ENCODE results near the gene PRUNE1. TPM values are rescaled to one million over a fixed set of nuclear protein-coding genes. Genes with fewer than 3 reads are reported as not detected.

PRUNE1 gene, protein sequence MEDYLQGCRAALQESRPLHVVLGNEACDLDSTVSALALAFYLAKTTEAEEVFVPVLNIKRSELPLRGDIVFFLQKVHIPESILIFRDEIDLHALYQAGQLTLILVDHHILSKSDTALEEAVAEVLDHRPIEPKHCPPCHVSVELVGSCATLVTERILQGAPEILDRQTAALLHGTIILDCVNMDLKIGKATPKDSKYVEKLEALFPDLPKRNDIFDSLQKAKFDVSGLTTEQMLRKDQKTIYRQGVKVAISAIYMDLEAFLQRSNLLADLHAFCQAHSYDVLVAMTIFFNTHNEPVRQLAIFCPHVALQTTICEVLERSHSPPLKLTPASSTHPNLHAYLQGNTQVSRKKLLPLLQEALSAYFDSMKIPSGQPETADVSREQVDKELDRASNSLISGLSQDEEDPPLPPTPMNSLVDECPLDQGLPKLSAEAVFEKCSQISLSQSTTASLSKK
- 16.2 TPM for total RNA-seq
- polyA plus RNA-seq: 16.7 TPM
- long read RNA-seq, donor 1, partial matches to known transcripts: 0 of 1 reads
- long read RNA-seq, donor 1, other reads (novel, unspliced or antisense): 0 of 1 reads
- long read RNA-seq, donor 2, partial matches to known transcripts: 0 of 4 reads
- long read RNA-seq, donor 2, other reads (novel, unspliced or antisense): 0 of 4 reads
- long read RNA-seq, donor 3, partial matches to known transcripts: 0 of 4 reads
- long read RNA-seq, donor 3, other reads (novel, unspliced or antisense): 0 of 4 reads
- long read RNA-seq, donor 4, partial matches to known transcripts: 0 of 2 reads
- long read RNA-seq, donor 4, other reads (novel, unspliced or antisense): 0 of 2 reads
- long read RNA-seq, donor 5, transcript PRUNE1-201 (8 exons, 2,997 nt): major isoform, 5 of 7 reads
- long read RNA-seq, donor 5, partial matches to known transcripts: 0 of 7 reads
- long read RNA-seq, donor 5, other reads (novel, unspliced or antisense): 0 of 7 reads
- long read RNA-seq, donor 6, partial matches to known transcripts: 0 of 6 reads
- long read RNA-seq, donor 6, other reads (novel, unspliced or antisense): 0 of 6 reads
- long read RNA-seq, donor 7, partial matches to known transcripts: 0 of 4 reads
- long read RNA-seq, donor 7, other reads (novel, unspliced or antisense): 0 of 4 reads
- long read RNA-seq, donor 8, partial matches to known transcripts: 0 of 4 reads
- long read RNA-seq, donor 8, other reads (novel, unspliced or antisense): 0 of 4 reads
- long read RNA-seq, donor 9, partial matches to known transcripts: 0 of 1 reads
- long read RNA-seq, donor 9, other reads (novel, unspliced or antisense): 0 of 1 reads
- long read RNA-seq, donor 10, partial matches to known transcripts: 0 of 2 reads
- long read RNA-seq, donor 10, other reads (novel, unspliced or antisense): 0 of 2 reads

DNA sequence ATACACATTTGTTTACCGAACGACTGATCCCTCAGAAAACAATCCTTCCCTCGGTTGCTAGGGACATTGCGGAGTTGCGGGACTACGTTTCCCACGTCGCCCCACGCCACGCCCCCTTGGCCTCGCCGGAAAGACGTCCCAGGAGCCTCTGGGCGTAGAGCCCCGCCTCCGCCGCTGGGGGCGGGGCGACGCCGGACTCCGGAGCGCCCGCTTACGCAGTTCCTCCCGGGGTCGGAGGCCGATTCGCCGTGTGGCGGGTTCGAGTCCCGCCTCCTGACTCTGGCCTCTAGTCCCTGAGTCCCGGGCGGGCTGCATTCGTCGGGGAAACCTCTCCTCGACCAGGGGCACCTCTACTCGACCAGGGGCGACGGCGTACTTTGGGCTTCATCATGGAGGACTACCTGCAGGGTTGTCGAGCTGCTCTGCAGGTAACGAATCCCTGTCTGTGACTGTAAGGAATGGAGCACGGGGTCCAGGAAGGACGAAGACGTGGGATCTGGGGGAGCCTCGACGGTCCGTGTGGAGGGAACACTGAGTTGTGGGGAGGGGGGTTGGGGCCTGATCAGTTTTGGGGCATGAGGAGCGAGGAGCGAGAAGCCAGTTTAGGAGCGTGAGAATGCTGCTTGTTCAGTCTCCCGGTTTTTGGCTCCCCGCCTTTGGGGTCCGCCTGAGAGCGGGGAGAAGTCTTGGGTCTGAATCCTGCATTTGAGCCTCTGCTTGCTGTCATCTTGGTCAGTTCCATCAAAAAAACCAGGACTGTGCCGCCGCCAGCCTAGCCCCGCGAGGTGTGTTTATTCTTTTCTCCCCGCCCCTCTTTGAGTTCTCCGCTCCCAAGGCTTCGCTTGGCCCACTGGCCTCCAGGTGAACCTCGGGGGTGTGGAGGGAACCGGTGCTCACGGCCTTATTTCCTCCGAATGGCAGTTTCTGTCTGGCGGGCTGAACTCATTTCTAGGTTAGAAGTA, at the start of gene PRUNE1:
TSS of gene PRUNE1 (plus strand) at position 206 of the 962 bp plus-strand sequence. CDS start at position 390, 184 bp downstream.
- Histone ChIP-seq H3K9me3 (ENCODE audit: control insufficient read depth in 2 of 2, insufficient read depth in 1 of 2, low read length in 1 of 2) (no peaks in the 10 kb centered on the region), H3K27ac (ENCODE audit: low read depth in 1 of 2, low read length in 1 of 2) (peak within 1 kb of the TSS; percentile 84), H3K4me3 (ENCODE audit: low read length in 2 of 2) (peak within 1 kb of the TSS; percentile 81 to 93), H3K36me3 (ENCODE audit: control insufficient read depth in 2 of 2, insufficient read depth in 2 of 2, low read length in 1 of 2) (peaks cover 3 to 6% of the 10 kb centered on the region in 2 donors), H3K4me1 (ENCODE audit: control insufficient read depth in 2 of 2, insufficient read depth in 2 of 2, low read length in 2 of 2) (peaks cover 37 to 54% of the 10 kb centered on the region in 2 donors), H3K27me3 (ENCODE audit: control insufficient read depth in 2 of 2, insufficient read depth in 1 of 2, low read length in 1 of 2) (no peaks in the 10 kb centered on the region)
- DNase-seq (ENCODE audit: low read depth in 6 of 9, low spot score in 9 of 9): peak; percentile 86 to 97 (median 90)
- under 1% methylated on average over 69 of the region's 69 CpGs for WGBS

DNA sequence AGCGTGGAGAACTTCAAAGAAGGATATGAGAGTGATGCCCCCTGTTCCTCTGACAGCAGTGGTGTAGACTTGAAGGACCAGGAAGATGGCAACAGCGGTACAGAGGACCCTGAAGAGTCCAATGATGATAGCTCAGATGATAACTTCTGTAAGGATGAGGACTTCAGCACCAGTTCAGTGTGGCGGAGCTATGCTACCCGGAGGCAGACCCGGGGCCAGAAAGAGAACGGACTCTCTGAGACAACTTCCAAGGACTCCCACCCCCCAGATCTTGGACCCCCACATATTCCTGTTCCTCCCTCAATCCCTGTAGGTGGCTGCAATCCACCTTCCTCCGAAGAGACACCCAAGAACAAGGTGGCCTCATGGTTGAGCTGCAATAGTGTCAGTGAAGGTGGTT, 47.6 kb upstream of the PRUNE1 start:
- no peak overlapping the region for H3K4me3 ChIP-seq (ENCODE audit: low read length in 2 of 2)
- 98% methylated on average over 7 of the region's 7 CpGs for WGBS
- peaks cover 71 to 87% of the 10 kb centered on the region in 2 donors for H3K36me3 ChIP-seq (ENCODE audit: control insufficient read depth in 2 of 2, insufficient read depth in 2 of 2, low read length in 1 of 2)
- no peaks in the 10 kb centered on the region for H3K27me3 ChIP-seq (ENCODE audit: control insufficient read depth in 2 of 2, insufficient read depth in 1 of 2, low read length in 1 of 2)
- H3K27ac ChIP-seq (ENCODE audit: low read depth in 1 of 2, low read length in 1 of 2): no peak overlapping the region
- no peaks in the 10 kb centered on the region for H3K4me1 ChIP-seq (ENCODE audit: control insufficient read depth in 2 of 2, insufficient read depth in 2 of 2, low read length in 2 of 2)
- no peaks in the 10 kb centered on the region for H3K9me3 ChIP-seq (ENCODE audit: control insufficient read depth in 2 of 2, insufficient read depth in 1 of 2, low read length in 1 of 2)
- DNase-seq (ENCODE audit: low read depth in 6 of 9, low spot score in 9 of 9): no peak

DNA sequence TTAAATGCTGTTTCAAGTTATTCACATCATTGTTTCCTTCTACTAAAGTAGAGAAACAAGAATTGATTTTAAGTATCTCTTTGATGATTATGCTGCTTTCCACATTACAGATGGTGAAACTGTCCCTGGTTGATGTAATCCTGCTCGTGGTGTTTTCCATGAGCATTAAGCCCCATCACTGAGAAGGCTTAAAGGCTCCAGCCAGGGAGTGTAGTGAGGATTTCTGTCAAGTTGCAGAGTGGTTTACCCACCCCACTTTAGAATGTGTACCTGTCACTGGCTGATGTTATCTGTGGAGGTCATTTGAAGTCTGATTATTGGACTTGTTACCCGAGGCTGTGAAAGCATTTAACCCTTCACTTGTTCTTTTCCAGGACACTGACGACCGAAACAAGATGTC, 46.5 kb upstream of the PRUNE1 start:
- 88% methylated on average over 4 of the region's 4 CpGs for WGBS
- peaks cover 75 to 90% of the 10 kb centered on the region in 2 donors for H3K36me3 ChIP-seq (ENCODE audit: control insufficient read depth in 2 of 2, insufficient read depth in 2 of 2, low read length in 1 of 2)
- no peak for DNase-seq (ENCODE audit: low read depth in 6 of 9, low spot score in 9 of 9)
- H3K4me1 ChIP-seq (ENCODE audit: control insufficient read depth in 2 of 2, insufficient read depth in 2 of 2, low read length in 2 of 2): no peaks in the 10 kb centered on the region
- no peaks in the 10 kb centered on the region for H3K9me3 ChIP-seq (ENCODE audit: control insufficient read depth in 2 of 2, insufficient read depth in 1 of 2, low read length in 1 of 2)
- H3K27ac ChIP-seq (ENCODE audit: low read depth in 1 of 2, low read length in 1 of 2): no peak overlapping the region
- H3K27me3 ChIP-seq (ENCODE audit: control insufficient read depth in 2 of 2, insufficient read depth in 1 of 2, low read length in 1 of 2): no peaks in the 10 kb centered on the region
- no peak overlapping the region for H3K4me3 ChIP-seq (ENCODE audit: low read length in 2 of 2)

DNA sequence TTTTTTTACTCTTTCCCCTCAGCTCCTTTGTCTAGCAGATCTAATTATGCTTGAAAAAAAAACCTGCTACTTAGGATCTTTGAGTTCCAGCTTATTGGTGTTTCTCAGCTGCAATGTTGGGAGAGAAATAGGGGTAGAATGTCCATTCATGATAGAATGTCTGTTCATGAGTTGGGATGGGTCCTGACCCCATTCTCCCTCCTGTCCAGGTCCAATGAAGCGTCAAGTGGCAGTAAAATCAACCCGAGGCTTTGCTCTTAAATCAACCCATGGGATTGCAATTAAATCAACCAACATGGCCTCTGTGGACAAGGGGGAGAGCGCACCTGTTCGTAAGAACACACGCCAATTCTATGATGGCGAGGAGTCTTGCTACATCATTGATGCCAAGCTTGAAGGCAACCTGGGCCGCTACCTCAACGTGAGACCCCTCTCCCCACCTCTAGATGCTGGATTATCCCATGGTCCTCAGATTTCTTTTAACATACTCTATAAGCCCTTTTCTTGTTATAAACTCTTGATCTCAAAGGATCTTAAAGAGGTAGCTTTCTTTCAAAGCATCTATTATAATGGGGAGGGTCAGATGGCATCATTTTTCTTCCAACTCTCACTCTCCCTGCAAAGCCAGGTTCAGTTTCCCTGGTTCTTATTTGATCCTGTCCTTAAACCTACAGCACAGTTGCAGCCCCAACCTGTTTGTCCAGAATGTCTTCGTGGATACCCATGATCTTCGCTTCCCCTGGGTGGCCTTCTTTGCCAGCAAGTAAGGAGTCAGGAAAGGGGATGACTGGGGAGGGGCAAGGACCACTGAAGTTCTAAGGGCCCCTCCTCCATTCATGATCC, 44.7 kb upstream of the PRUNE1 start:
- no peak overlapping the region for H3K27ac ChIP-seq (ENCODE audit: low read depth in 1 of 2, low read length in 1 of 2)
- H3K27me3 ChIP-seq (ENCODE audit: control insufficient read depth in 2 of 2, insufficient read depth in 1 of 2, low read length in 1 of 2): no peaks in the 10 kb centered on the region
- no peaks in the 10 kb centered on the region for H3K9me3 ChIP-seq (ENCODE audit: control insufficient read depth in 2 of 2, insufficient read depth in 1 of 2, low read length in 1 of 2)
- H3K36me3 ChIP-seq (ENCODE audit: control insufficient read depth in 2 of 2, insufficient read depth in 2 of 2, low read length in 1 of 2): peaks cover 84 to 94% of the 10 kb centered on the region in 2 donors
- WGBS: 98% methylated on average over 10 of the region's 10 CpGs
- no peak overlapping the region for H3K4me3 ChIP-seq (ENCODE audit: low read length in 2 of 2)
- H3K4me1 ChIP-seq (ENCODE audit: control insufficient read depth in 2 of 2, insufficient read depth in 2 of 2, low read length in 2 of 2): no peaks in the 10 kb centered on the region
- no peak for DNase-seq (ENCODE audit: low read depth in 6 of 9, low spot score in 9 of 9)

DNA sequence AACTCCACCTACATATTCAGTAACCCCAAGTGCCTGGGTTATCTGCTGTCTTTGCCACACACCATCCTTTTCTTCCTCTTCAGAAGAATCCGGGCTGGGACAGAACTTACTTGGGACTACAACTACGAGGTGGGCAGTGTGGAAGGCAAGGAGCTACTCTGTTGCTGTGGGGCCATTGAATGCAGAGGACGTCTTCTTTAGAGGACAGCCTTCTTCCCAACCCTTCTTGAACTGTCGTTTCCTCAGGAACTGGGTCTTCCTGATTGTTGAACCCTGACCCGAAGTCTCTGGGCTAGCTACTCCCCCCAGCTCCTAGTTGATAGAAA, 44.1 kb upstream of the PRUNE1 start:
- Histone ChIP-seq H3K36me3 (ENCODE audit: control insufficient read depth in 2 of 2, insufficient read depth in 2 of 2, low read length in 1 of 2) (peaks cover 86 to 94% of the 10 kb centered on the region in 2 donors), H3K27ac (ENCODE audit: low read depth in 1 of 2, low read length in 1 of 2) (no peak overlapping the region), H3K4me3 (ENCODE audit: low read length in 2 of 2) (no peak overlapping the region), H3K9me3 (ENCODE audit: control insufficient read depth in 2 of 2, insufficient read depth in 1 of 2, low read length in 1 of 2) (no peaks in the 10 kb centered on the region), H3K4me1 (ENCODE audit: control insufficient read depth in 2 of 2, insufficient read depth in 2 of 2, low read length in 2 of 2) (no peaks in the 10 kb centered on the region), H3K27me3 (ENCODE audit: control insufficient read depth in 2 of 2, insufficient read depth in 1 of 2, low read length in 1 of 2) (no peaks in the 10 kb centered on the region)
- WGBS: 97% methylated on average over 5 of the region's 5 CpGs
- no peak for DNase-seq (ENCODE audit: low read depth in 6 of 9, low spot score in 9 of 9)

DNA sequence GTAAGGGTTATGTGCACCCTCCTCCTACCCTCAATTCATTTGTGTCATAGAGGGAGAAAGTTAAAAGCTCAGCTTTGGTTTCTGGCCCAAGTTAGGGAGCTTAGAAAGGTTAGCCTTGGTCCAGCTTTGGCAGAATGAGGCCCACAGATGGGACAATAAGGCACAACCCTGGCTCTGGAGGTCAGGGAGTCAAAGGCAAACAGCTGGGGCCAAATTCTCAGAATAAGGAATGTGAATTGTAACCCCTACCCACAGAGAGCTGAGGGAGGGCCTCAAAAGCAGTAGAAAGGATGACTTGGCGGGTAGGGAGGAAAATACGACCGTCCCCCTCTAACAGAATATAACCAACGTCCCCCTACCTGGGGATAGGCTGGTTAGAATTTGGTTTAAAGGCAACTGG, 42.6 kb upstream of the PRUNE1 start:
- DNase-seq (ENCODE audit: low read depth in 6 of 9, low spot score in 9 of 9): no peak
- Histone ChIP-seq H3K4me3 (ENCODE audit: low read length in 2 of 2) (no peak overlapping the region), H3K36me3 (ENCODE audit: control insufficient read depth in 2 of 2, insufficient read depth in 2 of 2, low read length in 1 of 2) (peaks cover 72 to 82% of the 10 kb centered on the region in 2 donors), H3K4me1 (ENCODE audit: control insufficient read depth in 2 of 2, insufficient read depth in 2 of 2, low read length in 2 of 2) (no peaks in the 10 kb centered on the region), H3K27ac (ENCODE audit: low read depth in 1 of 2, low read length in 1 of 2) (no peak overlapping the region), H3K27me3 (ENCODE audit: control insufficient read depth in 2 of 2, insufficient read depth in 1 of 2, low read length in 1 of 2) (no peaks in the 10 kb centered on the region), H3K9me3 (ENCODE audit: control insufficient read depth in 2 of 2, insufficient read depth in 1 of 2, low read length in 1 of 2) (no peaks in the 10 kb centered on the region)
- 96% methylated on average over 4 of the region's 4 CpGs for WGBS

DNA sequence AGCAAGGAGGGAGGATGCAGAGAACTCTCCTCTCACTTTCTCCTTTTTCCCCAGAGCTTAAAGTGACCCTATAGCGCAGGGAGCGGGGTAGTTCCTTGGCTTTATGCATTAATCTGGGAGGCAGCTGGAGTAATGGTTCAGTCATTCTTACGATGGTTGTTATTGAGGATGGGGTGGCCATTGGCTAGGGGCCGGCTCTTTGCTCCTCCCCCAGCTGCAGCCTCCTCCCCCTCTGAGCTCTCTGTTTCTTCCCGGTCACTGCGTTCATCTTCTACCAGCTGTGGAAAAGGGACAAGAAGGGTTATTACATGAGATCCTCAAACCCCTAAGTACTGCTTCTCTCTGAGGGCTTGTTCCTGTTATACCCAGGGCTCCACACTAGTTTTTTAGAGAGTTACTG, 42.2 kb upstream of the PRUNE1 start:
- no peak overlapping the region for H3K27ac ChIP-seq (ENCODE audit: low read depth in 1 of 2, low read length in 1 of 2)
- H3K36me3 ChIP-seq (ENCODE audit: control insufficient read depth in 2 of 2, insufficient read depth in 2 of 2, low read length in 1 of 2): peaks cover 68 to 80% of the 10 kb centered on the region in 2 donors
- H3K4me3 ChIP-seq (ENCODE audit: low read length in 2 of 2): no peak overlapping the region
- H3K9me3 ChIP-seq (ENCODE audit: control insufficient read depth in 2 of 2, insufficient read depth in 1 of 2, low read length in 1 of 2): peaks cover 0 to under 1% of the 10 kb centered on the region in 2 donors
- 97% methylated on average over 6 of the region's 6 CpGs for WGBS
- no peaks in the 10 kb centered on the region for H3K27me3 ChIP-seq (ENCODE audit: control insufficient read depth in 2 of 2, insufficient read depth in 1 of 2, low read length in 1 of 2)
- DNase-seq (ENCODE audit: low read depth in 6 of 9, low spot score in 9 of 9): no peak
- no peaks in the 10 kb centered on the region for H3K4me1 ChIP-seq (ENCODE audit: control insufficient read depth in 2 of 2, insufficient read depth in 2 of 2, low read length in 2 of 2)

All from thymus (tissue), 14 donors.